ENCODE data around the gene ARHGEF9. TPM values are rescaled to one million over a fixed set of nuclear protein-coding genes. Genes with fewer than 3 reads are reported as not detected.

Gene ARHGEF9
- total RNA-seq: 8.0 and 8.5 TPM in 2 replicates

GRCh38 chrX:63784902-63785707 lies at the start of gene ARHGEF9:
ARHGEF9 (minus strand) TSS chrX:63785214; CDS start chrX:63785145, 69 bp downstream.

Data from nasal cavity respiratory epithelium epithelial cell of viscerocranial mucosa (primary cell).